Neural cell (in vitro differentiated cells): ENCODE results near the gene OR6J1. TPM values are rescaled to one million over a fixed set of nuclear protein-coding genes. Genes with fewer than 3 reads are reported as not detected.
"Not testable (repeated sequence)": the region's sequence is repeated elsewhere in the genome, so short reads cannot be mapped to it uniquely, and the experiment has no call there.

Experiments
- H2AFZ ChIP-seq: fragments of 200-600, 300-800 bp; sonication (generic), shearing (Covaris generic); 2 replicates; pipeline ENCODE4 v1.6.0; 2014; ENCODE audit warnings: low read depth, mild to moderate bottlenecking, antibody characterized with exemption, low read length, moderate library complexity
- H3F3A ChIP-seq: fragments of 200-600 bp; shearing (Covaris generic); 2 replicates; pipeline ENCODE4 v1.6.1; 2016; ENCODE audit warnings: mild to moderate bottlenecking, moderate library complexity, mixed read lengths, antibody characterized with exemption, low read length; ENCODE audit not compliant: insufficient read depth, poor library complexity, severe bottlenecking
- H3K27ac ChIP-seq: fragments of 200-600, 300-800 bp; sonication (generic), shearing (Covaris generic); 2 replicates; pipeline ENCODE4 v1.5.1; 2014; ENCODE audit warnings: mild to moderate bottlenecking, low read length, moderate library complexity
- H3K27me3 ChIP-seq: fragments of 300-800, 200-600 bp; sonication (generic), shearing (Covaris generic); 2 replicates; pipeline ENCODE4 v1.6.0; 2014; ENCODE audit warnings: mild to moderate bottlenecking, low read depth, low read length, moderate library complexity; ENCODE audit not compliant: insufficient read depth
- H3K36me3 ChIP-seq: fragments of 300-800, 200-600 bp; sonication (generic), shearing (Covaris generic); 2 replicates; pipeline ENCODE4 v1.5.1; 2014; ENCODE audit warnings: mild to moderate bottlenecking, antibody characterized with exemption, low read length, moderate library complexity; ENCODE audit not compliant: insufficient read depth
- H3K4me2 ChIP-seq: fragments of 300-800, 200-600 bp; sonication (generic), shearing (Covaris generic); 2 replicates; pipeline ENCODE4 v1.6.0; 2014; ENCODE audit warnings: mild to moderate bottlenecking, low read length
- H3K4me3 ChIP-seq: fragments of 300-800, 200-600 bp; sonication (generic), shearing (Covaris generic); 2 replicates; pipeline ENCODE4 v1.5.1; 2014; ENCODE audit warnings: mild to moderate bottlenecking, low read length, moderate library complexity
- H3K79me2 ChIP-seq: fragments of 200-600 bp; shearing (Covaris generic); replicated peaks from 2 replicates; pipeline ENCODE4 v1.6.0; 2014; ENCODE audit warnings: mild to moderate bottlenecking, low read length, moderate library complexity; ENCODE audit not compliant: insufficient read depth
- H3K9ac ChIP-seq: fragments of 300-800, 200-600 bp; sonication (generic), shearing (Covaris generic); 2 replicates; pipeline ENCODE4 v1.6.1; 2016; ENCODE audit warnings: mild to moderate bottlenecking, low read length, mixed read lengths
- H3K9me2 ChIP-seq: fragments of 200-600 bp; shearing (Covaris generic); 2 replicates; pipeline ENCODE4 v1.6.1; 2016; ENCODE audit warnings: mild to moderate bottlenecking, low read length, mixed read lengths; ENCODE audit not compliant: insufficient read depth
- H3K9me3 ChIP-seq: fragments of 200-600, 300-800 bp; sonication (generic), shearing (Covaris generic); 2 replicates; pipeline ENCODE4 v1.6.1; 2016; ENCODE audit warnings: mild to moderate bottlenecking, mixed run types, low read length, moderate library complexity, mixed read lengths
- H4K20me1 ChIP-seq: fragments of 200-600 bp; shearing (Covaris generic); 2 replicates; pipeline ENCODE4 v1.6.1; 2016; ENCODE audit warnings: mild to moderate bottlenecking, mixed run types; ENCODE audit not compliant: insufficient read depth
- EP300 ChIP-seq: fragments of 450-650 bp; conservative IDR thresholded peaks from 2 replicates; pipeline ENCODE4 v1.6.1; 2014; ENCODE audit warnings: antibody characterized with exemption, mild to moderate bottlenecking, moderate library complexity; ENCODE audit not compliant: poor library complexity, severe bottlenecking
- EZH2 ChIP-seq: fragments of 200-600, 300-800 bp; shearing (Covaris generic), sonication (generic); IDR thresholded peaks from 2 replicates; pipeline ENCODE4 v1.6.1; 2014; ENCODE audit warnings: antibody characterized with exemption, low read length, borderline replicate concordance, mild to moderate bottlenecking; ENCODE audit not compliant: insufficient read depth, poor library complexity, severe bottlenecking
- MXI1 ChIP-seq: fragments of 450-650 bp; conservative IDR thresholded peaks from 2 replicates; pipeline ENCODE4 v1.6.1; 2014; ENCODE audit warnings: antibody characterized with exemption, mild to moderate bottlenecking; ENCODE audit not compliant: poor library complexity, severe bottlenecking
- POLR2AphosphoS5 ChIP-seq: IDR thresholded peaks from 2 replicates; pipeline ENCODE4 v1.6.1; 2012
- RAD21 ChIP-seq: fragments of 450-650 bp; conservative IDR thresholded peaks from 2 replicates; pipeline ENCODE4 v1.6.1; 2014; ENCODE audit warnings: antibody characterized with exemption, mild to moderate bottlenecking, moderate library complexity
- SMC3 ChIP-seq: fragments of 450-650 bp; conservative IDR thresholded peaks from 2 replicates; pipeline ENCODE4 v1.6.1; 2014; ENCODE audit warnings: antibody characterized with exemption, mild to moderate bottlenecking, moderate library complexity; ENCODE audit not compliant: poor library complexity
- TAF1 ChIP-seq: IDR thresholded peaks from 2 replicates; pipeline ENCODE4 v1.6.1; 2012; ENCODE audit warnings: low read depth
- polyA plus RNA-seq: library from polyadenylated mRNA; depleted of rRNA; stranded (reverse); fragments of >200 nt; gene quantifications from 2 replicates; pipeline ENCODE4 v1.2.3, GENCODE V29; 2014
- TF ChIP-seq, protein P1 (sequence below): fragments of 450-650 bp; IDR thresholded peaks from 2 replicates; pipeline ENCODE4 v1.5.1; 2014; ENCODE audit warnings: antibody characterized with exemption, mild to moderate bottlenecking, moderate library complexity; ENCODE audit not compliant: poor library complexity, severe bottlenecking
- TF ChIP-seq, protein P2 (sequence below): IDR thresholded peaks from 2 replicates; pipeline ENCODE4 v1.6.1; 2012; ENCODE audit warnings: borderline replicate concordance

The OR6J1 gene
- polyA plus RNA-seq, 1 donor from 2014 or later: not detected

DNA sequence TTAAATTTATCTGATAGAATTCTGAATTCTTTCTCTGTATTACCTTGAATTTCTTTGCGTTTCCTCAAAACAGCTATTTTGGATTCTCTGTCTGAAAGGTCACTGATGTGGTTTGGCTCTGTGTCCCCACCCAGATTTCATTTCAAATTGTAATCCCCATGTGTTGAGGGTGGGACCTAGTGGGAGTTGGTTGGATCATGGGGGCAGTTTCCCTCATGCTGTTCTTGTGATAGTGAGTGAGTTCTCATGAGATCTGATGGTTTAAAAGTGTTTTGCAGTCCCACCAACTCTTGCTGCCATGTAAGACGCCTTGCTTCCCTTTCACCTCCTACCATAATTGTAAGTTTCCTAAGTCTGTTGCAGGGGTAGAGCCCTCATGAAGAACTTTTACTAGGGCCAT, 34.1 kb upstream of the OR6J1 start:
- H3K79me2 ChIP-seq: no peaks in the 10 kb centered on the region
- no peak overlapping the region for H3K27ac ChIP-seq
- TF ChIP-seq RAD21: no peak
- TF ChIP-seq, protein P1, sequence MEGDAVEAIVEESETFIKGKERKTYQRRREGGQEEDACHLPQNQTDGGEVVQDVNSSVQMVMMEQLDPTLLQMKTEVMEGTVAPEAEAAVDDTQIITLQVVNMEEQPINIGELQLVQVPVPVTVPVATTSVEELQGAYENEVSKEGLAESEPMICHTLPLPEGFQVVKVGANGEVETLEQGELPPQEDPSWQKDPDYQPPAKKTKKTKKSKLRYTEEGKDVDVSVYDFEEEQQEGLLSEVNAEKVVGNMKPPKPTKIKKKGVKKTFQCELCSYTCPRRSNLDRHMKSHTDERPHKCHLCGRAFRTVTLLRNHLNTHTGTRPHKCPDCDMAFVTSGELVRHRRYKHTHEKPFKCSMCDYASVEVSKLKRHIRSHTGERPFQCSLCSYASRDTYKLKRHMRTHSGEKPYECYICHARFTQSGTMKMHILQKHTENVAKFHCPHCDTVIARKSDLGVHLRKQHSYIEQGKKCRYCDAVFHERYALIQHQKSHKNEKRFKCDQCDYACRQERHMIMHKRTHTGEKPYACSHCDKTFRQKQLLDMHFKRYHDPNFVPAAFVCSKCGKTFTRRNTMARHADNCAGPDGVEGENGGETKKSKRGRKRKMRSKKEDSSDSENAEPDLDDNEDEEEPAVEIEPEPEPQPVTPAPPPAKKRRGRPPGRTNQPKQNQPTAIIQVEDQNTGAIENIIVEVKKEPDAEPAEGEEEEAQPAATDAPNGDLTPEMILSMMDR: no peak
- TF ChIP-seq SMC3: no peak
- TF ChIP-seq POLR2AphosphoS5: no peak
- no peak for TF ChIP-seq EP300
- no peak for TF ChIP-seq EZH2
- TF ChIP-seq, protein P2, sequence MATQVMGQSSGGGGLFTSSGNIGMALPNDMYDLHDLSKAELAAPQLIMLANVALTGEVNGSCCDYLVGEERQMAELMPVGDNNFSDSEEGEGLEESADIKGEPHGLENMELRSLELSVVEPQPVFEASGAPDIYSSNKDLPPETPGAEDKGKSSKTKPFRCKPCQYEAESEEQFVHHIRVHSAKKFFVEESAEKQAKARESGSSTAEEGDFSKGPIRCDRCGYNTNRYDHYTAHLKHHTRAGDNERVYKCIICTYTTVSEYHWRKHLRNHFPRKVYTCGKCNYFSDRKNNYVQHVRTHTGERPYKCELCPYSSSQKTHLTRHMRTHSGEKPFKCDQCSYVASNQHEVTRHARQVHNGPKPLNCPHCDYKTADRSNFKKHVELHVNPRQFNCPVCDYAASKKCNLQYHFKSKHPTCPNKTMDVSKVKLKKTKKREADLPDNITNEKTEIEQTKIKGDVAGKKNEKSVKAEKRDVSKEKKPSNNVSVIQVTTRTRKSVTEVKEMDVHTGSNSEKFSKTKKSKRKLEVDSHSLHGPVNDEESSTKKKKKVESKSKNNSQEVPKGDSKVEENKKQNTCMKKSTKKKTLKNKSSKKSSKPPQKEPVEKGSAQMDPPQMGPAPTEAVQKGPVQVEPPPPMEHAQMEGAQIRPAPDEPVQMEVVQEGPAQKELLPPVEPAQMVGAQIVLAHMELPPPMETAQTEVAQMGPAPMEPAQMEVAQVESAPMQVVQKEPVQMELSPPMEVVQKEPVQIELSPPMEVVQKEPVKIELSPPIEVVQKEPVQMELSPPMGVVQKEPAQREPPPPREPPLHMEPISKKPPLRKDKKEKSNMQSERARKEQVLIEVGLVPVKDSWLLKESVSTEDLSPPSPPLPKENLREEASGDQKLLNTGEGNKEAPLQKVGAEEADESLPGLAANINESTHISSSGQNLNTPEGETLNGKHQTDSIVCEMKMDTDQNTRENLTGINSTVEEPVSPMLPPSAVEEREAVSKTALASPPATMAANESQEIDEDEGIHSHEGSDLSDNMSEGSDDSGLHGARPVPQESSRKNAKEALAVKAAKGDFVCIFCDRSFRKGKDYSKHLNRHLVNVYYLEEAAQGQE: no peak
- no peak for TF ChIP-seq MXI1
- TF ChIP-seq TAF1: no peak
- H3K9me3 ChIP-seq: no peaks in the 10 kb centered on the region
- no peaks in the 10 kb centered on the region for H4K20me1 ChIP-seq
- H3K4me3 ChIP-seq: no peak overlapping the region
- no peaks in the 10 kb centered on the region for H3K36me3 ChIP-seq
- no peak overlapping the region for H2AFZ ChIP-seq
- no peak overlapping the region for H3K9ac ChIP-seq
- no peaks in the 10 kb centered on the region for H3K9me2 ChIP-seq
- H3K4me2 ChIP-seq: no peak overlapping the region
- H3F3A ChIP-seq: no peaks in the 10 kb centered on the region
- no peaks in the 10 kb centered on the region for H3K27me3 ChIP-seq

DNA sequence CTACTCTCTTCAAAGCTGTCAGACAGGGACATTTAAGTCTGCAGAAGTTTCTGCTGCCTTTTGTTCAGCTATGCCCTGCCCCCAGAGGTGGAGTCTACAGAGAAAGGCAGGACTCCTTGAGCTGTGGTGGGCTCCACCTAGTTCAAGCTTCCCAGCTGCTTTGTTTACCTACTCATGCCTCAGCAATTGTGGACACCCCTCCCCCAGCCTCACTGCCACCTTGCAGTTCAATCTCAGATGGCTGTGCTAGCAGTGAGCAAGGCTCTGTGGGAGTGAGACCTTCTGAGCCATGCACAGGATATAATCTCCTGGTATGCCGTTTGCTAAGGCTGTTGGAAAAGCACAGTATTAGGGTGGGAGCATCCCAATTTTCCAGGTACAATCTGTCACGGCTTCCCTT, 33.4 kb upstream of the OR6J1 start:
- H3K27me3 ChIP-seq, H3K9me2 ChIP-seq, H3K4me2 ChIP-seq, H2AFZ ChIP-seq, H3K4me3 ChIP-seq, H3K79me2 ChIP-seq, H3K9ac ChIP-seq, H3F3A ChIP-seq, H3K36me3 ChIP-seq, H4K20me1 ChIP-seq, H3K27ac ChIP-seq, H3K9me3 ChIP-seq: not testable (repeated sequence)

DNA sequence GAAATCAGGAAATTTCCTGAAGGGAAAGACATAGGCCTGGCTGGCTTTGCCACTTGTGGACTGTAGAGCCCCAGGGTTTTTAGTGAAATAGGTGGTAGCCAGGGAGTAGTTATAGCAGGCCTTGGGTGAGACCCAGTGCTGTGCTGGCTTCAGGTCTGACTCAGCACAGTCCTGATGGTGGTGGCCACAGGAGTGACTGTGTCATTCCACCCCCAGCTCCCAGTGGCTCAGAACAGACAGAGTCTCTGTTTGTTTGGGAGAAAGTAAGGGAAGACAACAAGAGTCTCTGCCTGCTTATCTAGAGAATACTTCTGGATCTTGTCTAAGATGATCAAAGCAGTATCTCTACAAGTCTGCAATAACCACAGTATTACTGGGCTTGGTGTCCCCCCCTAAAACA, 27.5 kb upstream of the OR6J1 start:
- H3K27ac ChIP-seq: no peak overlapping the region
- H3K9me2 ChIP-seq: no peaks in the 10 kb centered on the region
- no peaks in the 10 kb centered on the region for H3F3A ChIP-seq
- H2AFZ ChIP-seq: no peak overlapping the region
- no peaks in the 10 kb centered on the region for H3K36me3 ChIP-seq
- no peak overlapping the region for H3K9ac ChIP-seq
- H3K79me2 ChIP-seq: no peaks in the 10 kb centered on the region
- no peaks in the 10 kb centered on the region for H4K20me1 ChIP-seq
- H3K9me3 ChIP-seq: no peaks in the 10 kb centered on the region
- no peaks in the 10 kb centered on the region for H3K27me3 ChIP-seq
- H3K4me3 ChIP-seq: no peak overlapping the region
- H3K4me2 ChIP-seq: no peak overlapping the region
- TF ChIP-seq EP300 (no peak), EZH2 (no peak), RAD21 (no peak), POLR2AphosphoS5 (no peak), SMC3 (no peak), MXI1 (no peak), TAF1 (no peak)
- TF ChIP-seq, protein P2: no peak
- TF ChIP-seq, protein P1: no peak
